Endothelial cell (in vitro differentiated cells): ENCODE data around the gene ZNF598. TPM values are rescaled to one million over a fixed set of nuclear protein-coding genes. Genes with fewer than 3 reads are reported as not detected.

Experiments used
- DNase-seq: peaks from one replicate; pipeline ENCODE4 v3.0.0; 2021; ENCODE audit warnings: low spot score
- H3K27ac Mint-ChIP-seq: one replicate; pipeline ENCODE4 v1.8.0; 2021; ENCODE audit warnings: mixed read lengths, inconsistent platforms; ENCODE audit not compliant: unreplicated experiment
- H3K27me3 Mint-ChIP-seq: one replicate; pipeline ENCODE4 v1.8.0; 2021; ENCODE audit warnings: mild to moderate bottlenecking, moderate library complexity, mixed read lengths, inconsistent platforms; ENCODE audit not compliant: unreplicated experiment
- H3K36me3 Mint-ChIP-seq: one replicate; pipeline ENCODE4 v1.8.0; 2021; ENCODE audit warnings: mild to moderate bottlenecking, low read depth, mixed read lengths, inconsistent platforms; ENCODE audit not compliant: unreplicated experiment
- H3K4me1 Mint-ChIP-seq: one replicate; pipeline ENCODE4 v1.8.0; 2021; ENCODE audit warnings: mild to moderate bottlenecking, mixed read lengths, inconsistent platforms; ENCODE audit not compliant: unreplicated experiment
- H3K4me3 Mint-ChIP-seq: one replicate; pipeline ENCODE4 v1.8.0; 2021; ENCODE audit warnings: mild to moderate bottlenecking, mixed read lengths, inconsistent platforms; ENCODE audit not compliant: unreplicated experiment
- H3K9me3 Mint-ChIP-seq: one replicate; pipeline ENCODE4 v1.8.0; 2021; ENCODE audit warnings: mixed read lengths, inconsistent platforms; ENCODE audit not compliant: unreplicated experiment
- CTCF ChIP-seq: fragments of 200-600 bp; sonication (generic); IDR thresholded peaks from one replicate; pipeline ENCODE4 v1.5.0; 2021; ENCODE audit warnings: antibody characterized with exemption; ENCODE audit not compliant: unreplicated experiment
- total RNA-seq: library from RNA; stranded (reverse); fragmentation: NEBNext Ultra II Directional; extraction: Animal tissue kit (Norgen Biotek cat#: 25700); gene quantifications from one replicate; pipeline ENCODE4 v1.2.1, GENCODE V29; 2021; ENCODE audit not compliant: unreplicated experiment

The ZNF598 gene
- total RNA-seq, 1 donor from 2014 or later, result 34.4 TPM

- H3K27ac Mint-ChIP-seq, result no peak overlapping the region
Observed at GRCh38 chr16:2008009-2008526, 1.6 kb downstream of the ZNF598 start.

GRCh38 chr16:2007081-2007836 is 2.4 kb downstream of the ZNF598 start:
- Mint-ChIP-seq H3K4me1 (peaks cover 21% of the 10 kb centered on the region), H3K9me3 (no peaks in the 10 kb centered on the region), H3K27me3 (peaks cover 11% of the 10 kb centered on the region), H3K36me3 (peaks cover 6% of the 10 kb centered on the region), H3K4me3 (peak overlapping the region; percentile 83), H3K27ac (no peak overlapping the region)
- DNase-seq, result no peak
- TF ChIP-seq CTCF, result no peak

More at GRCh38 chr16:2008009-2008526, 1.6 kb downstream of the ZNF598 start:
- H3K27me3 Mint-ChIP-seq, result peaks cover 9% of the 10 kb centered on the region
- DNase-seq, result no peak
- no peak for TF ChIP-seq CTCF
- H3K36me3 Mint-ChIP-seq, result peaks cover 6% of the 10 kb centered on the region
- H3K4me3 Mint-ChIP-seq, result peak overlapping the region; percentile 93
- H3K4me1 Mint-ChIP-seq, result peaks cover 21% of the 10 kb centered on the region
- no peaks in the 10 kb centered on the region for H3K9me3 Mint-ChIP-seq

- Mint-ChIP-seq H3K9me3 (no peaks in the 10 kb centered on the region), H3K4me3 (no peak overlapping the region), H3K4me1 (peaks cover 21% of the 10 kb centered on the region), H3K36me3 (peaks cover 6% of the 10 kb centered on the region), H3K27ac (no peak overlapping the region), H3K27me3 (peaks cover 11% of the 10 kb centered on the region)
- DNase-seq, result no peak
- TF ChIP-seq CTCF, result no peak
Observed at GRCh38 chr16:2006317-2006716, 3.3 kb downstream of the ZNF598 start.

GRCh38 chr16:2005646-2006045 is 4.0 kb downstream of the ZNF598 start:
- Mint-ChIP-seq H3K36me3 (peaks cover 6% of the 10 kb centered on the region), H3K4me3 (no peak overlapping the region), H3K4me1 (peaks cover 21% of the 10 kb centered on the region), H3K27ac (no peak overlapping the region), H3K9me3 (no peaks in the 10 kb centered on the region), H3K27me3 (peaks cover 11% of the 10 kb centered on the region)
- TF ChIP-seq CTCF, result no peak
- no peak for DNase-seq
